Epithelial cell of proximal tubule (primary cell): ENCODE data around the gene GPSM1. TPM values are rescaled to one million over a fixed set of nuclear protein-coding genes. Genes with fewer than 3 reads are reported as not detected.

Experiments
- DNase-seq: peaks from one replicate; pipeline ENCODE4 v3.0.0-alpha.2; 2011; ENCODE audit warnings: low read depth
- H3K4me3 ChIP-seq: 2 replicates; pipeline ENCODE4 v1.5.1; 2011; ENCODE audit warnings: low read depth, mild to moderate bottlenecking, low read length
- total RNA-seq: library from RNA; depleted of rRNA; stranded (reverse); fragments of >200 nt; gene quantifications from 2 replicates; pipeline ENCODE4 v1.2.3, GENCODE V29; 2015
- TF ChIP-seq, protein P1 (sequence below): conservative IDR thresholded peaks from 2 replicates; pipeline ENCODE4 v1.5.1; 2012; ENCODE audit warnings: low read depth, mild to moderate bottlenecking, low read length

The GPSM1 gene
- total RNA-seq, 1 donor from 2014 or later: 28.2 TPM

GRCh38 chr9:136306211-136307208 is 20.8 kb upstream of the GPSM1 start:
- TF ChIP-seq, protein P1, sequence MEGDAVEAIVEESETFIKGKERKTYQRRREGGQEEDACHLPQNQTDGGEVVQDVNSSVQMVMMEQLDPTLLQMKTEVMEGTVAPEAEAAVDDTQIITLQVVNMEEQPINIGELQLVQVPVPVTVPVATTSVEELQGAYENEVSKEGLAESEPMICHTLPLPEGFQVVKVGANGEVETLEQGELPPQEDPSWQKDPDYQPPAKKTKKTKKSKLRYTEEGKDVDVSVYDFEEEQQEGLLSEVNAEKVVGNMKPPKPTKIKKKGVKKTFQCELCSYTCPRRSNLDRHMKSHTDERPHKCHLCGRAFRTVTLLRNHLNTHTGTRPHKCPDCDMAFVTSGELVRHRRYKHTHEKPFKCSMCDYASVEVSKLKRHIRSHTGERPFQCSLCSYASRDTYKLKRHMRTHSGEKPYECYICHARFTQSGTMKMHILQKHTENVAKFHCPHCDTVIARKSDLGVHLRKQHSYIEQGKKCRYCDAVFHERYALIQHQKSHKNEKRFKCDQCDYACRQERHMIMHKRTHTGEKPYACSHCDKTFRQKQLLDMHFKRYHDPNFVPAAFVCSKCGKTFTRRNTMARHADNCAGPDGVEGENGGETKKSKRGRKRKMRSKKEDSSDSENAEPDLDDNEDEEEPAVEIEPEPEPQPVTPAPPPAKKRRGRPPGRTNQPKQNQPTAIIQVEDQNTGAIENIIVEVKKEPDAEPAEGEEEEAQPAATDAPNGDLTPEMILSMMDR: no peak
- H3K4me3 ChIP-seq: no peak overlapping the region
- no peak for DNase-seq

DNA sequence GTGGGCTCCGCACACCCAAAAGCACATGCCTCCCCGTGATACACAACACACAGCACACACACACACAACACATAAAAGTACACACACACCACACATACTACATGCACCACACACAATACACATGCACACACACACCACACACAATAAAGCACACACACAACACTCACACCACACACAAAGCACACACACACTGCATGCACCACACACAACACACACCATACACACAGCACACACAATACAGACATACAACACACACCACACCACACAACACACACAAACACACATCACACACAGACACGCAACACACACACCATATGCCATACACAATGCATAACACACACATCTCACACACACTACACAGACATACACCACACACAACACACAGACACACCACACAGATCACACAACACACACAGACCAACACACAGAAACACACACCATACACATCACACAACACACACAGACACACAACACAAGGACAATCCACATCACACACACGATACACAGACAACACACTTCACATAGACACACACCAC is 20.1 kb upstream of the GPSM1 start:
- TF ChIP-seq, protein P1: no peak
- no peak for DNase-seq
- H3K4me3 ChIP-seq: no peak overlapping the region

GRCh38 chr9:136308006-136308701 is 19.2 kb upstream of the GPSM1 start:
- no peak for DNase-seq
- TF ChIP-seq, protein P1: no peak
- H3K4me3 ChIP-seq: no peak overlapping the region

DNA sequence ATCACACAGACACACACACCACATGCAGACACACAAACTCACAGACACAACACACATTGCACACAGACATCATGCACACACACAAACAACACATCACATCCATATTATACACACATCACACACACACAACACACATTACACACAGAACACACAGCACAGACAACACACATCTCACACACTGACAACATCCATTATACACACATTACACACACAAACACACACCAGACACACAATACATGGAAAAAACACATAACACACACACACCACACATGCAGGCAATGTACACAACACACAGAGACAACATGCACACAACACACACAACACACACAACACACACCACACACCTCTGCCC is 18.7 kb upstream of the GPSM1 start:
- no peak overlapping the region for H3K4me3 ChIP-seq
- DNase-seq: no peak
- TF ChIP-seq, protein P1: no peak

GRCh38 chr9:136309101-136309801 is 18.1 kb upstream of the GPSM1 start:
- TF ChIP-seq, protein P1: no peak
- no peak overlapping the region for H3K4me3 ChIP-seq
- DNase-seq: no peak

DNA sequence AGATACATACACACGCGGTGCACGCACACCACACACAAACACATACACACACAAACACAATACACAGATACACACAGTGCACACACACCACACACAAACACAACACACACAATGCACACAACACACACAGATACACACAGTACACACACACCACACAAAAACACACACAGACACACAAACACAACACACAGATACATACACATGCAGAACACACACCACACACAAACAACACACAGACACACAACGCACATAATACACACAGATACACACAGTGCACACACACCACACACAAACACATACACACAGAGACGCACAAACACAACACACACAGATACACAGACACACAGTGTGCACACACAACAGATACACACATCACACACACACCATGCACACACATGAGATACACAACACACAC is 17.5 kb upstream of the GPSM1 start:
- no peak for DNase-seq
- TF ChIP-seq, protein P1: no peak
- H3K4me3 ChIP-seq: no peak overlapping the region
